Activated naive CD4-positive, alpha-beta T cell (primary cell): ENCODE data around the gene PARD3B.
"Not testable (repeated sequence)": the region's sequence is repeated elsewhere in the genome, so short reads cannot be mapped to it uniquely, and the experiment has no call there.

Experiments used
- DNase-seq, 4 experiments: peaks; one replicate each; lab custom pipeline; 2025; lab: John Stamatoyannopoulos, UW

The PARD3B gene

DNA sequence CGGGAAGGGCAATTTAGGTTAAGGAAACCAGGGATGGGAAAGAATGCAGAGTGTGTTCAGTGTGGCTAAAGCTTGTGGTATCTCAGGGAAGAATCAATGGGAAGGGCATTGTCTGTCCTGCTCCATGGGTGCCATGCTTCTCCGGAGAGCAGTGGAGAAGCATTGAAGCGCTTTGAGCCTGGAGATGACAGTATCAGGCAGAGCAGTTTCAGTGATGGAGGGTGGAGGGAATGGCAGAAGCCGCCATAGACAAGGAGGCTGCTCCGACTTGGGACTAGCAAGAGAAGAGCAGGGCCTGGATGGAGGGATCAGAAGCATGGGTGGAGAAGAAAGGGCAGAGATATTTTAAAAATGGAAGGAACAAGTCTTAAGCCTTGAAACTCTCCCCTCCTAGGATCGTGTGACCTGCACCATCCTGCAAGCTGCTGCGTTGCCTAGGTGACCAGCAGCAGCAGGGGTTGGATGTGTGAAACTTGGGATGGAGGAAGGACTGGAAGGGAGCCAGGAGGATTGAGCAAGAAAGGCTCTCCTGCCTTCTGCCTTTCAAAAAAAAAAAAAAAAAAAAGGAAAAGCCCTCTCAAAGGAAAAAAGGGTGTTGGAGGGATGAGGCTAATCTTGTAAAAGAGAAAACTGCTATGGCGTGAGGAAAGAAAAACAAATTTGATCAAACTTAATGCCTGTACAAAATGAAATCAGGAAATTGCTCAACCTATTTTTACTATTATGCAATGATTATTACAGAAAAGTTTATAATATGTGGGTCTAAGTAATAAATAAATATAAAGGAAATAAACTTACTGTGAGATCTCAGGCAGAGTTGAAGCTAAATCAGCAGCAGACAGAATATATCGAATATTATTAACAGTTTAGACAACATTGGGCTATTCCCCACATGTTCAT lies 643.2 kb downstream of the PARD3B start:
- DNase-seq = no peak

DNA sequence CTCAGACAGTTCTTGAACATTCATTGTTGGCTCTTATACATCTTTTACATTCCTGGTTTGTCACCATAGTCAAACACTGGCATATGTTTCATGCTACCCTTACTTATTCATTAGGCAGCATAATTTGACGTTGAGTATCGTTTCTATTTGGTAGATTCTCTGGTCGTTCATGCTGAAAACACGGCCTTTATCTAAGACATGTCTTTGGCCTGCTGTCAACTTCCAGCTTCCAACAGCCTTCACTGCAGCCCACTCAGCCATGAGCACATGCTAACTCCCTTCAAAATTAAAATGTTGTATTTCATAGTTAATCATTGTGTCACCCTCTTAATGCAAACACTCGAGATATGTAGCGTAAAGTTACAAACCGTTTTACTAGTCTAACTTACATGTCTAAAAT lies 644.0 kb downstream of the PARD3B start:
- DNase-seq = no peak

DNA sequence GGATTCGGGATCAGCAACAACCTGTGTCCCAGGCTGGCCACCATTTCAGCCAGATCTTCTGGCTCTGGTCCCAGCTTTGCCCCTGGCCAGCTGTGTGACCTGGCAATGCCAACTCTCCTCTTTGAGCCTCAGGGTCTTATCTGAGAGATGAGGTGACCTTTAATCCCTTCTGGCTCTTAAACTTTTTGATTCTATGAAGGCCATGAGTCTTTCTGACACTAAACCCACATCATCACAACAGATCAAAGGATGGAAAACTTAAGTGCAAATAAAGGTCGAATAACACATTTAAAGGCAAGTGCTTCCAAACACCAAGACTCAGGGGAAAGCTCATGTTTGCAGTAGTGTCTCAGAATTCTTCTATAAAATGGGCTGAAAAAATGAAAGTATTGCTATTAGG lies 645.3 kb downstream of the PARD3B start:
- DNase-seq = no peak

DNA sequence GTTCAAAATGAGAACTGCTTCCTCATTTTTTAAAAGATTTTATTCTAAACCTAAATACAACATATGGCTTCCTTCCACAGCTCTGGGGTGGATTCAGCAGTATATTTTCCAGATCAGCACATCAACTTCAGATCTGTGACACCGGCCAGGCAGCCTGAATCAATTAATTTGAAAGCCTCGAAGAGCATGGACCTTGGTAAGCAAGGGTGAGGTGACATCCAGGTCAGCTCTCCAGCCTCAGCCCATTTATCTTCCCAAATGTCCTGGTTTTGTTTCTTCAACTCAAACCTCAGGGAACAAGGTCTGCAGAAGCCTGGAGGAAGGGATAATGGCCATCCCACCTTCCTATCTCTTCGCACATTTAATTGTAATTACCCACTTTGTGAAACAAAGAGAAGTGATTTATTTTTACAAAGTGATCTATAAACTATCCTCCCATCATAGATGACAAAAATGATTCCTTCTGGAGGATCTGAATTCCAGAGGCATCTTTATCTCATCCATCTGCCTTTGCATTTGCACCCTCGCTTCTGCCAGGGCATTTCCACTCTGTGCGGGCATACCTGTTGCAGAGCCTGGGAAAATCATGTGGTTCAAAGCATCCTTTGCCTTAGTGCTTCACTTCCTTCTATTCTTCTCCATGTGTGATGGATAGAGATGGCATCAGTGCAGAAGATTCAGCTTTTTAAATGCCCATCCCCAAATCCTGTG lies 648.0 kb downstream of the PARD3B start:
- DNase-seq = no peak

DNA sequence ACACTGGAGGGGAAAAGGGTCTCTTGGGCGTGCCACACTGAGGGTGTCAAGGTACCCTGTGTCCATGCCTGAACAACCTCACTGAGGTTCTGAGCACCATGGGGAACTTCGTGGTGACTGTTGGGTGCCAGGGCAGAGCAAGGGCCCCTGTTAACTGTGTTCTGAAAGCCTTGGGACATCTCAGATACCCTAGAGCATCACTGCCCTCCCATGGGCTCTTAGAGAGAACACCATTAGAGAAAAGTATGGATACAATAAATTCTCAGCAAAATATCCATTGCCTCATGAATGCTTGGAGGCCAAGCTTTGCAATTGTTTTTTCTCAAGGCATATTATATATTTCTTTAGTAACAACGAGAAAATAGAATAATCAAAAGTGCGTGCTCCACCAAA lies 648.6 kb downstream of the PARD3B start:
- DNase-seq = no peak

DNA sequence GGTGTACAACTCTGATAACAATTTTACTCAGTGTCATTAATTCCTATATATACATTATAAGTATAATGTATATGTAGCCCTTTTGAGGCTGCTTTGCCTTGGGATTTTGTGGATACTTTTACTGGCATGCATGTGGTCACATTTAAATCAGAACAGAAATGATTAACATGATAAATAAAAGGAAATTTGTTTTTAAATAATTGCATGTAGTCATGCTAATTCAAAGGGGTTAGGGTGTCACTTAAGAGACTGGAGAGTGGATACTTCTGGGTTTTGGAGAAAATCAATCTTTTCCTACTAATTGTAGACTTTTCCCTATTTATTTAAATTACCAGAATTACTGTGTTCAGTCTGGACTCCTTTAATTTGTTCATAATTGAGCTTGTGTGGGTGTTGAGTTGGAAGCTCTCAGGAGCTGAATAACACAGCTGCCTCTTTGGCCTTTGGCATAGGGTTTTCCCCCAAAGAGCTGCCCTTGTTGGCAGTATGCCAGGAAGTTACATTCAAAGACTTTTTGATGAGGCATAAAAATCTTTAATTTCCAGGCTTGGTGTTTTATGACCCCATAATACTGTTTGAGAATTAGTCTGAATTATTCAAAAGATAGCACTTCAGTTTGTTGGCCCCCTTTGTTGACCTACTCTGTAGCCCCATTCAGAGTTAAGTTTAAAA lies 652.3 kb downstream of the PARD3B start:
- DNase-seq = no peak

GRCh38 chr2:205198140-205198525 lies 652.9 kb downstream of the PARD3B start:
- no peak for DNase-seq

- no peak for DNase-seq
These were observed 654.0 kb downstream of the PARD3B start for GRCh38 chr2:205199165-205199850.

GRCh38 chr2:205210494-205210893 lies 665.2 kb downstream of the PARD3B start:
- DNase-seq = no peak

DNA sequence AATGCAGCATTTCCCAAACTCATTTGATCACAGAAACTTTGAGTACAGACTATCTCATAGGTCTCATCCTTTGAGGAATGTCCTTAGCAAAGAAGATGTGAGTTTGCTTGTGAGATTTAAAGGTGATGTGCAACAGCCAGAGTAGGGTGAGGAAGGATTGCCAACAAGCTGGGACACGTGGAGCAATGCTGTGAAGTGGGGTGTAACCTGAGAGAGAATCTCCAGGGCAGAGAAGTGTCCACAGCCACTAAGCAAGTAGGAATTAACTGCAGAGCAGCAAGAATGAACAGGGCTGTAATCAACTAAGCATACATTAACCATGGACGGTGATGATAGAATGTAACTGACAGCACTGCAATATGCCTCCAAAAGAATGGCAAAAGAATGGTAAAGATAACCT lies 667.1 kb downstream of the PARD3B start:
- no peak for DNase-seq

DNA sequence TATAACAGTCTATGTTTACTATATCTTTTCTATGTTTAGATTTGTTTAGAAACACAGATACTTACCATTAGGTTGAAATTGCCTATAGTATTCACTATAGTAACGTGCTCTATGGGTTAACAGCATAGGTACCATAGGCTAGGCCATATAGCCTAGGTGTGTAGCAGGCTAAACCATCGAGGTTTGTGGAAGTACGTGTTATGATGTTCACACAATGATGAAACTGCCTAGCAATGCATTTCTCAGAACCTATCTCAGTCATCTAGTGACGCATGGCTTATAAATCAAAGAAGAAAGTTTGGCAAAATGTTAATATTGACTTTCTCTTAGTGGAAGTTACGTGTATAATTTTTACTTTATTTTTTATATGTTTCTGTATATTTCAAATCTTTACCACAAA lies 670.8 kb downstream of the PARD3B start:
- no peak for DNase-seq

DNA sequence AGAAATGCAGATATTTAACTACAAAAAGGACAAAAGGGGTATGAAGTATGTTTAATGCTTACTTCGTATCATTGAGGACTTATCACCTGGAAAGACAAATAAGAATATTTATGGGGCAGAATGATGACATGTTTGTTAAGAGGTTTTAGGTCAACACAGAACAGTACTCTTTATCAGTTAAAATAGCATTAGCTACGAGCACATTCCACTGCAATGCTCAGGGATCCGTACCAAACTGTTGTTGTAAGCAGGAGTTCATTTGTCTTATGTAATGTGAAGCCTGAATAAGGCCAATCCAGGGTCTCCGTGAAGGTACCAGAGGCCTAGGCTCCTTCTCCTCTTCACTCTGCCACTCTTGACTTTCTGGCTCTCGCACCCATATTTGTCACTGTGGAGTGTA lies 671.3 kb downstream of the PARD3B start:
- no peak for DNase-seq

- no peak for DNase-seq
These were observed 671.7 kb downstream of the PARD3B start for GRCh38 chr2:205217004-205217403.

DNA sequence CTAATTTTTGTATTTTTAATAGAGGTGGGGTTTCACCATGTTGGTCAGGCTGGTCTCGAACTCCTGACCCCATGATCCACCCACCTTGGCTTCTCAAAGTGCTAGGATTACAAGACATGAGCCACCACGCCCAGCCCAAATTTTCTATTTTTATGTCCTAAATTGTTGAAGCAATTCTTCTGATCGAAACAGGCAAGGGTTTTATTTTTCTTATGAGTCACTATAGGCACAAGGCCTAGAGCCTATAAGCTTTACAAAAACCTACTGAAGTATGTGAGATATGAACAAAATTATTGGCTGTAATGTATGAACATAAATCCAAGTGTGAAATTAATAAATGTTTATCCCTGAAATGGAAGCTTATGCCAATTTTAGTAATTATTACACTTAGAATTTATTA lies 672.8 kb downstream of the PARD3B start:
- no peak for DNase-seq

- DNase-seq = not testable (repeated sequence)
These were observed 673.5 kb downstream of the PARD3B start for GRCh38 chr2:205218816-205219215.

- no peak for DNase-seq
These were observed 675.3 kb downstream of the PARD3B start for GRCh38 chr2:205220559-205220958.

GRCh38 chr2:205232086-205232485 lies 686.8 kb downstream of the PARD3B start:
- DNase-seq = no peak

- no peak for DNase-seq
These were observed 690.2 kb downstream of the PARD3B start for GRCh38 chr2:205235434-205235833.

- DNase-seq = no peak
These were observed 692.2 kb downstream of the PARD3B start for GRCh38 chr2:205237524-205237923.

GRCh38 chr2:205245001-205245400 lies 699.7 kb downstream of the PARD3B start:
- DNase-seq = no peak

GRCh38 chr2:205245652-205246051 lies 700.4 kb downstream of the PARD3B start:
- no peak for DNase-seq

DNA sequence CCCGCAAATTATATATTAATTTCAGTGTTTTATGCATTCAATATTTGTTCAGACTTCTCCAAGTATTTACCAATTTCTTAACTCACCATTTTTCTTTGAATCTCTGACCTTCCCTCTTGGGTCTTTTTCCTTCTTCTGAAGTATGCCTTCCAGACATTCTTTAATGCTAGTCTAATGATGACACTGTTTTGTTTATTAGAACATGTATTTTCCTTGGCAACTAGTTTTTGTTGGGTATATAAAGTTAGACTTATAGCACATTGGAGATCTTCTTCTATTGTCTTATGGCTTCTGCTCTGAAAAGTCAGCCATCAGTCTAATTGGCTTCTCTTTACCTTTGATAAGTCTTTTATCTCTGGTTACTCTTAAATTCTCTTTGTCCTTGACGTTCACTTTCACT lies 713.8 kb downstream of the PARD3B start:
- no peak for DNase-seq
